Esophagus (tissue), 2 donors: ENCODE measurements around the gene MAP3K2. TPM values are rescaled to one million over a fixed set of nuclear protein-coding genes. Genes with fewer than 3 reads are reported as not detected.

Experiments
- H3K27ac ChIP-seq, 2 donors: one replicate each; pipeline ENCODE4 v1.5.1; 2013; ENCODE audit warnings: low read depth in 2 of 2, mild to moderate bottlenecking in 2 of 2, inconsistent platforms in 1 of 2, low read length in 1 of 2, moderate library complexity in 1 of 2
- H3K27me3 ChIP-seq, 2 donors: one replicate each; pipeline ENCODE4 v1.6.1; 2013; ENCODE audit warnings: low read length in 2 of 2, control low read depth in 1 of 2, mild to moderate bottlenecking in 1 of 2; ENCODE audit not compliant: insufficient read depth in 2 of 2, control insufficient read depth in 1 of 2
- H3K36me3 ChIP-seq, 2 donors: one replicate each; pipeline ENCODE4 v1.6.1; 2013; ENCODE audit warnings: low read length in 1 of 2; ENCODE audit not compliant: control insufficient read depth in 2 of 2, insufficient read depth in 2 of 2
- H3K4me1 ChIP-seq, 2 donors: one replicate each; pipeline ENCODE4 v1.6.1; 2013; ENCODE audit warnings: low read length in 1 of 2; ENCODE audit not compliant: control insufficient read depth in 2 of 2, insufficient read depth in 2 of 2
- H3K4me3 ChIP-seq, 2 donors: one replicate each; pipeline ENCODE4 v1.5.1; 2013; ENCODE audit warnings: low read length in 2 of 2, mild to moderate bottlenecking in 2 of 2, low read depth in 1 of 2, moderate library complexity in 1 of 2
- H3K9me3 ChIP-seq, 2 donors: one replicate each; pipeline ENCODE4 v1.6.1; 2013; ENCODE audit warnings: mild to moderate bottlenecking in 2 of 2, low read depth in 1 of 2, low read length in 1 of 2, moderate library complexity in 1 of 2; ENCODE audit not compliant: control insufficient read depth in 2 of 2, insufficient read depth in 1 of 2
- WGBS, 2 donors: extraction: QIAGEN DNeasy Blood & Tissue Kit; methylation state at CpG; one replicate each; pipeline ENCODE4 v1.1.7; 2013; 5-methylcytosine and 5-hydroxymethylcytosine counted together
- polyA plus RNA-seq, 2 donors: library from polyadenylated mRNA; stranded (reverse); fragments of 200-250 nt; gene quantifications; one replicate each; pipeline ENCODE4 v1.2.3, GENCODE V29; 2013
- donor health status: healthy with polysubstance abuse.
- donor health status: Bipolar disorder and iron deficiency.

MAP3K2 gene
- polyA plus RNA-seq, 2 donors, result 3.5 TPM

DNA sequence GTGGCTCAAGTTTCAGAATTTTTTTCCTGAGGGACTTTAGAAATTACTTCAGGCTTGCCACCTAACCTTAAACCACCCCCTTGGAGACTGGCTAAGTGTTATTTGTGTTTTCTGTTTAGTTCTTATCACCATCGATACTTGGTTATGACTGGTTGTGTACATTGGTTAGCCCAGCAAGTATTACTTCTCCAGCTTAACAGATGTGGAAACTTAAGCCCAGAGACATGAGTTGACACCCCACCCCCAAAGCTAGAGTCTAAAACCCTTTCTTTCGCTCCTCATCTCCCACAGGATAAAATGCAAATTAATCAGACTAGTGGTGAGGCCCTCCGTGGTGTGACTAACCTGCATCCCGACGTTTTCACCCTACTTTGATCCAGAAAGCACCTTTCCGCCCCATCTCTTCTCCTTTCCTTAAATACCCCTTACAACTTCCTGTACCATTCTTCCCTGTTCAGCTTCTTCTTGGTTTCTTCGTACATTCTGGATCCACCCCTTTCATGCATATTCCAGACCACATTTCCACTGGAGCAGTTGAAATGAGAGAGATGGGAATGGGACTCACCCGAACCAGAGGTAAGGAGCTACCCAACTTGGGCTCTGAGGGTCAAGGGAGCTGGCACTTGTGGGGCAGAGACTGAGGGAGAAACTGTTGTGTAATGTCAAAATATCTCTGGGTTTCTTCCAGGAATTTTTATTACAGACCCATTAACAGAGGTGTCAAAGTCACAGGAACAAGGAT is 819 bp upstream of the MAP3K2 start:
- Histone ChIP-seq H3K27me3 (no peaks in the 10 kb centered on the region), H3K9me3 (no peaks in the 10 kb centered on the region), H3K4me3 (peak overlapping the region; percentile 43 to 52), H3K27ac (peak overlapping the region; percentile 96 to 100), H3K4me1 (peaks cover 0 to 4% of the 10 kb centered on the region in 2 donors), H3K36me3 (no peaks in the 10 kb centered on the region)
- 37 to 45% methylated on average over 8 of the region's 8 CpGs for WGBS, 2 donors

DNA sequence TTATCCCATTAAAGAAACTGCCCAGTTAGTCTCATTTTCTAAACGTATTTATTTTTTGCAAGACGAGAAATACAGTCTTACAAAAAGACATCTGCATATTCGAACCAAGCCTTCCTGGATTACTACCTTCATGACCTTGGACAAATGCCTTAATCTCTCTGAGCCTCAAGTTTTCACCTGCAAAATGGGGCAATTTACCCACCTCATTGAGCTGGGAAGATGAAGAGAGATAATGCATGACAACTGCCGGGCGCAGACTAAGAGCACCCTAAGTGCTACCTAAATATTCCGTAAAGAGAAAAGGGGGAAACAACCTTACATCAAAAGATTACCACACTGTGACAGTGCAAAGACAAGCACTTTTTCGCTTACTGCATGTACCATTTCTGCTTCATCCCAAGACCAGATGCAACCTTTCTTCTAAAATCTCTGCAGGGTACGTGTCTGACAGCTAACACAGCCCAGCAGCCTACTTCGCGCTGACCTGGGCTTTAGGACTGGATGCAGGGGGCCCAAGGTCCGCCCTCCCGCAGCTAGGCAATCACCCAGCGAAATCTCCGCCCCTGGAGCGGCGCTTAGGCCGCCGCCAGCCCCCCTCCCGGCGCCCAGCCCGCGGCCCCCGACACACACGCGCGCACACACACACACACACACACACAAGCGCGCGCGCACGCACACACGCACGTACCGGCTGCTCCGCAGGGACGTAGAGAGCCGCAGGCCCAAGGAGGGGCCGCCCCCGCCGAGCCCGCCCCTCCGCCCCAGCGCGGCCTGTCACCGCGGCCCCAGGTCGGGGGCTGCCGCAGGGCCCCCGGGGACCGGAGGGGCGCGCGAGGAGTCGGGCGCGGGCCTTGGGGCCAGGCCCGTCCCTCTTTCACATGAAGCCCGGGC is 766 bp downstream of the MAP3K2 start:
- Histone ChIP-seq H3K27ac (peak overlapping the region; percentile 100), H3K9me3 (no peaks in the 10 kb centered on the region), H3K4me1 (peaks cover 0 to 4% of the 10 kb centered on the region in 2 donors), H3K4me3 (peak overlapping the region; percentile 58 to 97), H3K36me3 (no peaks in the 10 kb centered on the region), H3K27me3 (no peaks in the 10 kb centered on the region)
- 1% methylated on average over 31 to 58 of the region's 58 CpGs for WGBS, 2 donors

DNA sequence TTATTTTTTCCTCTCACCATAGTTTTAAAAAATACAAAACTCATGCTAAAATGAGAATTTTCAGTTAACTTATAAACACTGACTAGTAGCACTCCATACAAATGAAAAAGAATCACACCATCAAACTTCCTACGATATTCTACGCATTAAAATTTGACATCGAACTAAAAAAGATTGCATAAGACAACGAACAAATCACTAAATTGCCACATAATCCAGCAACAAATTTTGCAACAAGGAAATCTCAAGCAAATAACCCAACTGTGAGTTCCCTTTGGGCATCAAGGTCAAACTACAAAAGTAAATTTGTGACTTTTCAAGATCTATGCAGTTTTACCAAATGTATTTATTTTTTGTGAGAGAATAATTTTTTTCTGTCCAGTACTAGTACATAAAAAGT is 1.5 kb downstream of the MAP3K2 start:
- H3K4me1 ChIP-seq, result peaks cover 0 to 4% of the 10 kb centered on the region in 2 donors
- no peaks in the 10 kb centered on the region for H3K9me3 ChIP-seq
- H3K4me3 ChIP-seq, result no peak overlapping the region
- no peaks in the 10 kb centered on the region for H3K27me3 ChIP-seq
- H3K36me3 ChIP-seq, result no peaks in the 10 kb centered on the region
- no peak overlapping the region for H3K27ac ChIP-seq
- 45 to 50% methylated on average over 4 of the region's 4 CpGs for WGBS, 2 donors

DNA sequence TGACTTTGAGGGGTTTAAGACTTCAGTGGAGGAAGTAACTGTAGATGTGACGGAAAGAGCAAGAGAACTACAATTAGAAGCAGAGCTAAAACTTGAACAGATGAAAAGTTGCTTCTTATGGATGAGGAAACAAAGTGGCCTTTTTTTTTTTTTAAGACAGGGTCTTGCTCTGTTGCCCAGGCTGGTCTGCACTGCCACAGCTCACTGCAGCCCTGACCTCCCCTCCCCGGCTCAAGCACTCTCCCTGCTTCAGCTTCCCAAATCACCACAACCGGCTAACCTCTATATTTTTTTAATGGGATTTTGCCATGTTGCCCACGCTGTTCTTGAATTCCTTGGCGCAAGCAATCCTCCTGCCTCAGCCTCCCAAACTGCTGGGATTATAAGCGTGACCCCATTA is 3.2 kb downstream of the MAP3K2 start:
- H3K27ac ChIP-seq, result no peak overlapping the region

DNA sequence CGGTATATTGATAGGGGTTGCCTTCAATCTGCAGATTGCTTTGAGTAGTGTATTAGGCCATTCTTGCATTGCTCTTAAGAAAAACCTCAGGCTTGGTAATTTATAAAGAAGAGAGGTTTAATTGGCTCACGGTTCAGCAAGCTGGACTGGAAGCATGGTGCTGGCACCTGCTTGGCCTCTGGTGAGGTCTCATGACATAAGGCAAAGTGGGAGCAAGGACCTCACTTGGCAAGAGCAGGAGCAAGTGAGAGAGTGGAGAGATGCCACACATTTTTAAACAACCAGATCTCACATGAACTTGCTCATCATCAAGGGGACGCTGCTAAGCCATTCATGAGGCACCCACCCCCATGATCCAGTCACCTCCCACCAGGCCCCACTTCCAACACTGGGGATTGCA is 4.9 kb downstream of the MAP3K2 start:
- Histone ChIP-seq H3K4me1 (no peaks in the 10 kb centered on the region), H3K27me3 (no peaks in the 10 kb centered on the region), H3K36me3 (no peaks in the 10 kb centered on the region), H3K27ac (no peak overlapping the region), H3K9me3 (no peaks in the 10 kb centered on the region), H3K4me3 (no peak overlapping the region)
- 75 to 83% methylated on average over 3 of the region's 3 CpGs for WGBS, 2 donors

More for the DNA sequence above, 3.2 kb downstream of the MAP3K2 start:
- Histone ChIP-seq H3K4me1 (peaks cover 0 to 4% of the 10 kb centered on the region in 2 donors), H3K4me3 (no peak overlapping the region), H3K9me3 (no peaks in the 10 kb centered on the region), H3K36me3 (no peaks in the 10 kb centered on the region), H3K27me3 (no peaks in the 10 kb centered on the region)
- 91 to 95% methylated on average over 6 of the region's 6 CpGs for WGBS, 2 donors

DNA sequence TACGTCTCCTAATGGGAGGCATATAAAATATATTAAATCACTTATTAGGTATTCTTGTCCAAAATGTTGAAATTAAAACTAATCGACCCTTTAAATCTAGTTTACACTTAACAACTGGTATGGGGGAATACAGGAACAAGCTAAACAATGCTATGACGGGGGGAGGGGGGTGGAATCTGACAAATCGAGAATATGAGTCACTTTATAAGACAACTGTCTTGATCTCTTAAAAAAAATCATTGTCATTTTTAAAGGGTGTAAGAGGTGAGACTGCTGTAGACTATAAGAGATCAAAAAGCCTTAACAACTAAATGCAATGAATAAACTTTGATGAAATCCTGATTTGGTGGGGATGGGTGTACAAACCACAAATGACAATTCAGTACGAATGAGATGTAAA is 6.0 kb downstream of the MAP3K2 start:
- 59 to 67% methylated on average over 5 of the region's 5 CpGs for WGBS, 2 donors
- H3K4me1 ChIP-seq, result no peaks in the 10 kb centered on the region
- no peak overlapping the region for H3K4me3 ChIP-seq

DNA sequence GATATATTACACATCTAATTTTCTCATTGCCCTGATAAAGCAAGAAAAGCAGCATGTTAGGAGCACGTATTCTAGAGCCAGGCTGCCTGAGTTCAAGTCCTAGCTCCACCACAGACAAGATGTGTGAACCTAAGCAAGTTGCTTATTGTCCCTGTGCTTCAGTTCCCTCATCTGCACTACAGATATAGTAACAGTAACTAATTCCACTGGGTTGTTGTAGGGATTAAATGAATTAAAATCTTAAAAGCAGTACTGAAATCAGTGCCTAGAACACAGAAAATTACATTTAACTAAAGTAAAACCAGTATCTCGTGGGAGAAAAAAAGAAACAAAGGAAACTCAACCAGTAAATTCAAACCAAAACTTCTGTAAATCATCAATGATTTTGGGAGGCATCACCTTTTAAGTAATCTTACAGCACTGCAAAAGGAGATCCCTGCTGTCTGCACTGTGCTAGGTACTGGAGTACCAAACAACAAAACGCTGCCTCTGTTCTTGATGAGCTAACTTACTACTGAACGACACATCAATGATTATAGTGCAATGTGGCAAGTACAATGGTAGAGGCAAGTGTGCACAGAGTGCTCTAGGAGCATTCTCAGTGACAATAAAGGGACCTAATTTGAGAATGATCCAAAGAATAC is 7.9 kb downstream of the MAP3K2 start:
- H3K9me3 ChIP-seq, result no peaks in the 10 kb centered on the region
- no peaks in the 10 kb centered on the region for H3K36me3 ChIP-seq
- H3K4me3 ChIP-seq, result no peak overlapping the region
- H3K4me1 ChIP-seq, result no peaks in the 10 kb centered on the region
- WGBS, 2 donors, result 84 to 86% methylated on average over 4 of the region's 4 CpGs
- no peak overlapping the region for H3K27ac ChIP-seq
- H3K27me3 ChIP-seq, result no peaks in the 10 kb centered on the region

More for the DNA sequence above, 6.0 kb downstream of the MAP3K2 start:
- no peaks in the 10 kb centered on the region for H3K36me3 ChIP-seq
- no peak overlapping the region for H3K27ac ChIP-seq
- H3K9me3 ChIP-seq, result no peaks in the 10 kb centered on the region
- H3K27me3 ChIP-seq, result no peaks in the 10 kb centered on the region

DNA sequence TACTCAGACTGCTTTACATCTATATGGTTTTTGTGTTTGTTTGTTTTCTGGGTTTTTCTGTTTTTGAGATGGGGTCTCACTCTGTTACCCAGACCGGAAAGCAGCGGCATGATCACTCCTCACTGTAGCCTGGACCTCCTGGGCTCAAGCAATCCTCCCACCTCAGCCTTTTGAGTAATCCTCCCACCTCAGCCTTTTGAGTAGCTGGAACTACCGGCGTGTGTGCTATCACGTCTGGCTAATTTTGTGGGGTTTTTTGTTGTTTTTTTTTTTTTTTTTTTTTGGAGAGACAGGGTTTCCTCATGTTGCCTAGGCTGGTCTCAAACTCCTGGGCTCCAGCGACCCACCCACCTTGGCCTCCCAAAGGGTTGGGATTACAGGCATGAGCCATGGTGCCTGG is 9.1 kb downstream of the MAP3K2 start:
- H3K27me3 ChIP-seq, result no peaks in the 10 kb centered on the region
- no peaks in the 10 kb centered on the region for H3K36me3 ChIP-seq
- WGBS, 2 donors, result 90 to 93% methylated on average over 6 of the region's 6 CpGs
- no peaks in the 10 kb centered on the region for H3K4me1 ChIP-seq
- H3K4me3 ChIP-seq, result no peak overlapping the region
- no peak overlapping the region for H3K27ac ChIP-seq
- H3K9me3 ChIP-seq, result no peaks in the 10 kb centered on the region

DNA sequence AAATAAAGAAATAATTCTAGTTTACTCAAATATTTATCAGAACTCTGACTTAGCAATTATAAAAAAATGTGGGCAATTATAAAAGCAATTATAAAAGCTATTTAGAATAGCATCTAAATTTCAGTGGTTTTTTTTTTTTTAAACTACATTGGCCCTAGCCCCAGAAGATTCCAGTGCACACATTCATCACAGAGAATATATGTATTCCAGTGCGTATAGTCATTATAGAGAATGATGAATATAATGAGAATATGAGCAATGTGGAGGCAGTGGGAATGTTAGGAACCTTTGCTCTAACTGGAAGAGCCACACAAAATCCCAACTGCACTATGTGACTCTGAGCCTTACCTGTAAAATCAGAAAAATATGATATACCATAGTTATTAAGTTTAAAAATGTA is 10.5 kb downstream of the MAP3K2 start:
- no peaks in the 10 kb centered on the region for H3K36me3 ChIP-seq
- 88% methylated on average over 1 of the region's 1 CpG for WGBS, 2 donors
- H3K9me3 ChIP-seq, result no peaks in the 10 kb centered on the region

More for the DNA sequence above, 10.5 kb downstream of the MAP3K2 start:
- H3K4me3 ChIP-seq, result no peak overlapping the region
- no peaks in the 10 kb centered on the region for H3K27me3 ChIP-seq
- no peaks in the 10 kb centered on the region for H3K4me1 ChIP-seq
- H3K27ac ChIP-seq, result no peak overlapping the region
